Parathyroid adenoma (tissue), 2 donors: ENCODE data around the gene CHMP1B.

Experiments used
- H2AFZ ChIP-seq: fragments of 300-600 bp; sonication (generic); one replicate; pipeline ENCODE4 v1.7.0; 2017; ENCODE audit warnings: antibody characterized with exemption, mild to moderate bottlenecking
- H3K27ac ChIP-seq: fragments of 300-600 bp; sonication (generic); one replicate; pipeline ENCODE4 v1.7.0; 2017
- H3K27me3 ChIP-seq: fragments of 300-600 bp; sonication (generic); one replicate; pipeline ENCODE4 v1.7.0; 2017; ENCODE audit warnings: low read length; ENCODE audit not compliant: control insufficient read depth, insufficient read depth
- H3K36me3 ChIP-seq: fragments of 300-600 bp; sonication (generic); one replicate; pipeline ENCODE4 v1.7.0; 2017; ENCODE audit warnings: low read length; ENCODE audit not compliant: control insufficient read depth, insufficient read depth
- H3K4me1 ChIP-seq: fragments of 300-600 bp; sonication (generic); one replicate; pipeline ENCODE4 v1.7.0; 2017; ENCODE audit warnings: control low read depth
- H3K4me2 ChIP-seq: fragments of 300-600 bp; sonication (generic); one replicate; pipeline ENCODE4 v1.7.0; 2017; ENCODE audit warnings: low read length
- H3K4me3 ChIP-seq: fragments of 300-600 bp; sonication (generic); one replicate; pipeline ENCODE4 v1.7.0; 2017; ENCODE audit warnings: low read depth, low read length
- H3K79me2 ChIP-seq: fragments of 300-600 bp; sonication (generic); one replicate; pipeline ENCODE4 v1.7.0; 2017; ENCODE audit warnings: control low read depth
- H3K9ac ChIP-seq: fragments of 300-600 bp; sonication (generic); one replicate; pipeline ENCODE4 v1.7.0; 2017; ENCODE audit warnings: mild to moderate bottlenecking
- H3K9me3 ChIP-seq: fragments of 300-600 bp; sonication (generic); one replicate; pipeline ENCODE4 v1.7.0; 2017; ENCODE audit warnings: low read length; ENCODE audit not compliant: control insufficient read depth
- CTCF ChIP-seq: fragments of 300-600 bp; sonication (generic); IDR thresholded peaks from one replicate; pipeline ENCODE4 v1.7.0; 2017; ENCODE audit warnings: antibody characterized with exemption, mild to moderate bottlenecking
- donor health status: primary hyperparathyroidism.

The CHMP1B gene

GRCh38 chr18:11860594-11861450 is 9.6 kb downstream of the CHMP1B start:
- Histone ChIP-seq H3K4me3 (no peak overlapping the region), H3K27me3 (no peaks in the 10 kb centered on the region), H2AFZ (no peak overlapping the region), H3K36me3 (no peaks in the 10 kb centered on the region), H3K4me2 (no peak overlapping the region), H3K4me1 (peaks cover 6% of the 10 kb centered on the region), H3K27ac (no peak overlapping the region), H3K79me2 (no peaks in the 10 kb centered on the region), H3K9me3 (no peaks in the 10 kb centered on the region), H3K9ac (no peak overlapping the region)
- no peak for TF ChIP-seq CTCF

- Histone ChIP-seq H3K36me3 (no peaks in the 10 kb centered on the region), H3K4me3 (no peak overlapping the region), H3K4me2 (no peak overlapping the region), H2AFZ (no peak overlapping the region), H3K79me2 (no peaks in the 10 kb centered on the region), H3K27ac (no peak overlapping the region), H3K9ac (no peak overlapping the region), H3K4me1 (peaks cover 6% of the 10 kb centered on the region), H3K27me3 (no peaks in the 10 kb centered on the region), H3K9me3 (no peaks in the 10 kb centered on the region)
- no peak for TF ChIP-seq CTCF
Observed at GRCh38 chr18:11861583-11862288, 10.5 kb downstream of the CHMP1B start.

- Histone ChIP-seq H3K27ac (no peak overlapping the region), H3K4me1 (peaks cover 5% of the 10 kb centered on the region), H3K27me3 (no peaks in the 10 kb centered on the region), H3K4me2 (no peak overlapping the region), H3K9ac (no peak overlapping the region), H3K9me3 (no peaks in the 10 kb centered on the region), H2AFZ (no peak overlapping the region), H3K79me2 (no peaks in the 10 kb centered on the region), H3K4me3 (no peak overlapping the region), H3K36me3 (no peaks in the 10 kb centered on the region)
- TF ChIP-seq CTCF, result no peak
Observed at GRCh38 chr18:11862468-11863137, 11.4 kb downstream of the CHMP1B start.

GRCh38 chr18:11864471-11864870 is 13.3 kb downstream of the CHMP1B start:
- Histone ChIP-seq H3K9me3 (no peaks in the 10 kb centered on the region), H3K9ac (no peak overlapping the region), H3K36me3 (no peaks in the 10 kb centered on the region), H2AFZ (no peak overlapping the region), H3K4me2 (no peak overlapping the region), H3K4me1 (no peaks in the 10 kb centered on the region), H3K27me3 (no peaks in the 10 kb centered on the region), H3K27ac (no peak overlapping the region), H3K79me2 (no peaks in the 10 kb centered on the region), H3K4me3 (no peak overlapping the region)
- TF ChIP-seq CTCF, result no peak
